Measurements from ENCODE around the gene CFAP221. TPM values are rescaled to one million over a fixed set of nuclear protein-coding genes. Genes with fewer than 3 reads are reported as not detected.

CFAP221 gene
- total RNA-seq, 1 experiment from 2014 or later, result 0.20 TPM

DNA sequence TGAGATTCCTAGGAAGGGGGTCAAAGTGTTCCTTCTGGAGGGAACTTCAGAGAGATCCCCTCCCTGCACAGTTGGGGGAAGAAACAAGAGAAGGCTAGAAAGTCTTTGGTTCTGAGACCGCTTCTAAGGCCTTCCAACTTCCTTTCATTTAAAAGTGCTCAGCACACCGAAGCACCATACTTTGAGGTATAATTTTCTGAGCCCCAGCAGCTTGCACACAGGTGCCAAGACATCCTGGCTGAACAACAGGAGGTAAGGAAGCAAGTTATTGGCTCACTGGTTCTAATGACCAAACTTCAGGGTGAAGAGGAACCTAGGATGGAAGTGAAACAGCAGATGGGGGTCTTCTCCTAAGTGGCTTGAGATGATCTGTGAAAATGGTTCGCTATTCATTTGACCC lies 154.0 kb downstream of the CFAP221 start:
- WGBS (ENCODE audit: extremely low coverage, insufficient read length, low lambda C conversion rate), result no CpG with 5 or more reads among the region's 3 CpGs
- DNase-seq, result no peak
- H3K27ac Mint-ChIP-seq, result no peak overlapping the region

More for the DNA sequence above, 154.0 kb downstream of the CFAP221 start:
- Histone ChIP-seq H3K56ac (ENCODE audit: insufficient read length, low read depth, low read length) (no peak overlapping the region), H2BK20ac (ENCODE audit: low read depth, low read length, poor library complexity, severe bottlenecking) (no peak overlapping the region), H3K79me1 (ENCODE audit: insufficient read depth, low read depth, low read length, poor library complexity, severe bottlenecking) (no peaks in the 10 kb centered on the region), H3K4ac (ENCODE audit: low read depth, low read length) (no peak overlapping the region), H2AFZ (ENCODE audit: low read length) (no peak overlapping the region), H3K9ac (ENCODE audit: extremely low read depth, insufficient read length, low read length) (no peak overlapping the region), H3T11ph (ENCODE audit: low read length) (no peak overlapping the region), H3K23me2 (ENCODE audit: insufficient read length, low read depth, low read length, poor library complexity, severe bottlenecking) (no peaks in the 10 kb centered on the region), H2BK5ac (ENCODE audit: insufficient read length, low read length) (no peak overlapping the region), H2BK12ac (ENCODE audit: insufficient read length, low read depth, low read length) (no peak overlapping the region), H4K5ac (ENCODE audit: insufficient read length, low read depth, low read length) (no peak overlapping the region), H3K4me1 (ENCODE audit: insufficient read depth, low read length) (peaks cover 15% of the 10 kb centered on the region; the same call in 1 of the 2 replicates), H3K27me3 (ENCODE audit: insufficient read depth, low read length) (no peaks in the 10 kb centered on the region), H4K8ac (replicated peaks; ENCODE audit: insufficient read length, low read depth, low read length) (no peak overlapping the region), H3K27ac (ENCODE audit: insufficient read length, low read depth, low read length) (no peak overlapping the region), H3K18ac (ENCODE audit: insufficient read length, low read depth, low read length) (no peak overlapping the region), H4K20me1 (ENCODE audit: control insufficient read depth, insufficient read depth, insufficient read length) (no peaks in the 10 kb centered on the region), H3K9me3 (ENCODE audit: control insufficient read depth, low read depth, low read length) (no peaks in the 10 kb centered on the region), H3K4me2 (ENCODE audit: insufficient read depth, insufficient read length, low read length) (no peak overlapping the region), H4K91ac (ENCODE audit: insufficient read length, low read depth, low read length) (no peak overlapping the region), H3K23ac (ENCODE audit: insufficient read length, low read depth, low read length) (no peak overlapping the region), H2AK5ac (ENCODE audit: insufficient read length, low read length) (no peak overlapping the region), H2BK120ac (ENCODE audit: low read depth, low read length, poor library complexity, severe bottlenecking) (no peak overlapping the region), H3K14ac (ENCODE audit: insufficient read depth, low read length) (no peak overlapping the region), H2BK15ac (ENCODE audit: low read depth, low read length) (no peak overlapping the region), H3K79me2 (ENCODE audit: insufficient read depth, low read length) (no peaks in the 10 kb centered on the region)
- TF ChIP-seq CTCF (conservative IDR thresholded peaks at IDR 0.05), result no peak
- Mint-ChIP-seq H3K9me3 (no peaks in the 10 kb centered on the region; a peak in 1 of 5 replicates), H3K4me3 (no peak overlapping the region), H3K4me1 (peaks cover 71 to 84% of the 10 kb centered on the region in 2 experiments), H3K27me3 (ENCODE audit: low read depth) (no peaks in the 10 kb centered on the region; the same call in 1 of the 2 replicates), H3K36me3 (ENCODE audit: insufficient read depth in 1 of 3, low read depth in 3 of 3) (peaks cover 0 to 4% (median 0%) of the 10 kb centered on the region in 3 experiments; a peak in 2 of 7 replicates)

Measured in H9 (cell line).